Right cardiac atrium (tissue), 5 donors: ENCODE results near the gene PIK3R1. TPM values are rescaled to one million over a fixed set of nuclear protein-coding genes. Genes with fewer than 3 reads are reported as not detected.

Source experiments
- ATAC-seq, 2 donors: fragments of 200-7000 bp; cut with Tn5 transposase; one replicate each; pipeline versions ENCODE4 v1.8.0 to v1.9.1; 2020; ENCODE audit warnings: moderate library complexity in 2 of 2, mild to moderate bottlenecking in 1 of 2
- DNase-seq, 3 donors: peaks; one replicate each; pipeline ENCODE4 v3.0.0-alpha.2; 2020
- H3K27ac ChIP-seq: one replicate; pipeline ENCODE4 v1.5.1; 2013; ENCODE audit warnings: mild to moderate bottlenecking, low read length, control low read depth, moderate library complexity
- H3K27me3 ChIP-seq: one replicate; pipeline ENCODE4 v1.6.1; 2013; ENCODE audit not compliant: control insufficient read depth, insufficient read depth
- H3K4me1 ChIP-seq: one replicate; pipeline ENCODE4 v1.6.1; 2013; ENCODE audit warnings: low read length; ENCODE audit not compliant: control insufficient read depth, insufficient read depth
- H3K4me3 ChIP-seq: one replicate; pipeline ENCODE4 v1.5.1; 2013; ENCODE audit warnings: low read length, control low read depth
- H3K9me3 ChIP-seq: one replicate; pipeline ENCODE4 v1.6.1; 2013; ENCODE audit warnings: low read length; ENCODE audit not compliant: control insufficient read depth
- WGBS: extraction: QIAGEN DNeasy Blood & Tissue Kit; methylation state at CpG from one replicate; pipeline ENCODE4 v1.1.7; 2013; 5-methylcytosine and 5-hydroxymethylcytosine counted together
- intact Hi-C, 4 donors: fragments of 100-400 bp; cut with DNase I; formaldehyde crosslinking; loops; one replicate each; pipeline versions ENCODE4 v1.11.0 to v1.14.0; 2022 to 2023
- polyA plus RNA-seq: library from polyadenylated mRNA; stranded (reverse); fragments of 200-250 nt; gene quantifications from one replicate; pipeline ENCODE4 v1.2.3, GENCODE V29; 2013
- total RNA-seq, 4 donors: library from RNA; stranded (reverse); fragmentation: NEBNext Ultra II Directional; extraction: Animal tissue kit (Norgen Biotek cat#: 25700); gene quantifications; one replicate each; pipeline ENCODE4 v1.2.1, GENCODE V29; 2021
- donor health status: healthy with polysubstance abuse.
- donor health status: DM: no; HTN: yes; CAD: no.
- donor health status: DM: no; HTN: no; CAD: no.
- donor health status: DM: no; HTN: yes; CAD: no; lungs with severe emphysema.
- donor health status: DM: yes; HTN: yes; CAD: no.

Gene PIK3R1
- total and polyA plus RNA-seq, 5 donors = 29.7 to 170 (median 105) TPM

DNA sequence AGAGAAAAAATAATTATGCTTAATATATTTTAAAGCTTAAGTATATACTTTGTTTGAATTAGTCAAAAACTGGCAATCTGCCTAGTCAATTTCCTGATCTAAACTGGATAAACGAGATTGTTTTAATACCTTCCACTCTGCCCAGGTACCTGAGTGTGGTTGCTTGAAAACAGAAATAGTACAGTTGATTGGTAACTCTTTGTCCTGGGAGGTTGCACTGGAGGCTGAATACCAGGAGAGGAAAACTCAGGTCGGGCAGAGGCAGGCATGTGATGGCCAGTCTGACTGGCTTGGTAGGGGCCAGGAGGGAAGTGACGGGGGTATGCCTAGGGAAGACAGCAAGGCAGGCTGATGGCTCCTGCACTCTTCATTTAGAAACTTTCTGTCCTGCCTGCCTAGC lies 80.2 kb downstream of the PIK3R1 start:
- H3K27me3 ChIP-seq = no peaks in the 10 kb centered on the region
- 76% methylated on average over 3 of the region's 3 CpGs for WGBS
- no peaks in the 10 kb centered on the region for H3K4me1 ChIP-seq
- H3K9me3 ChIP-seq = no peaks in the 10 kb centered on the region
- no peak overlapping the region for H3K4me3 ChIP-seq
- intact Hi-C loops = loop anchor here in 1 of 4 donors (10.0 kb wide), 1 partner anchor 249 kb away; no protein-coding TSS in a partner anchor
- no peak for DNase-seq
- no peak overlapping the region for H3K27ac ChIP-seq
- ATAC-seq = no peak

- intact Hi-C loops = loop anchor here in 1 of 4 donors (10.0 kb wide), 1 partner anchor 248 kb away; no protein-coding TSS in a partner anchor
- Histone ChIP-seq H3K27me3 (no peaks in the 10 kb centered on the region), H3K4me1 (no peaks in the 10 kb centered on the region), H3K9me3 (no peaks in the 10 kb centered on the region), H3K4me3 (no peak overlapping the region), H3K27ac (no peak overlapping the region)
- ATAC-seq (no peak), DNase-seq (no peak)
- 81% methylated on average over 1 of the region's 1 CpG for WGBS
Measured at GRCh38 chr5:68296895-68297294, 81.3 kb downstream of the PIK3R1 start.

- H3K9me3 ChIP-seq = no peaks in the 10 kb centered on the region
- H3K27me3 ChIP-seq = no peaks in the 10 kb centered on the region
- no peak overlapping the region for H3K27ac ChIP-seq
- DNase-seq (no peak), ATAC-seq (no peak)
- intact Hi-C loops = loop anchor here in 1 of 4 donors (10.0 kb wide), 1 partner anchor 247 kb away; no protein-coding TSS in a partner anchor
- no peak overlapping the region for H3K4me3 ChIP-seq
- peaks cover under 1% of the 10 kb centered on the region for H3K4me1 ChIP-seq
- 74% methylated on average over 4 of the region's 4 CpGs for WGBS
Measured at GRCh38 chr5:68297656-68298055, 82.1 kb downstream of the PIK3R1 start.

DNA sequence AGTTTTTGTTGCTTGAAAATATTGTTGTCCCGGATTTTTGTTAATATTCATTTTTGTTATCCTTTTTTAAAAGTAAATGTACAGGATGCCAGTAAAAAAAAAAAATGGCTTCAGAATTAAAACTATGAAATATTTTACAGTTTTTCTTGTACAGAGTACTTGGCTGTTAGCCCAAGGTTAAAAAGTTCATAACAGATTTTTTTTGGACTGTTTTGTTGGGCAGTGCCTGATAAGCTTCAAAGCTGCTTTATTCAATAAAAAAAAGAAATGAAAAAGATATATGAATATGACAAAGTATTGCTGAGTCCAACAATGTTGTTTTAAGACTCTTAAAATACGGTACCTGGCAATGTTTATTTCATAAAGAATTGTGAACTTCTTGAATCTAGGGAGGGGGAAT lies 82.9 kb downstream of the PIK3R1 start:
- whole genome bisulfite sequencing = 75% methylated on average over 2 of the region's 2 CpGs
- Histone ChIP-seq H3K4me3 (no peak overlapping the region), H3K27ac (no peak overlapping the region), H3K27me3 (no peaks in the 10 kb centered on the region), H3K4me1 (peaks cover 3% of the 10 kb centered on the region), H3K9me3 (no peaks in the 10 kb centered on the region)
- ATAC-seq (no peak), DNase-seq (no peak)
- intact Hi-C loops = loop anchor here in 1 of 4 donors (10.0 kb wide), 1 partner anchor 246 kb away; no protein-coding TSS in a partner anchor

GRCh38 chr5:68299105-68299504 lies 83.5 kb downstream of the PIK3R1 start:
- 50% methylated on average over 4 of the region's 4 CpGs for WGBS

GRCh38 chr5:68299575-68299974 lies 84.0 kb downstream of the PIK3R1 start:
- H3K9me3 ChIP-seq = no peaks in the 10 kb centered on the region
- no peaks in the 10 kb centered on the region for H3K27me3 ChIP-seq
- intact Hi-C loops = loop anchor here in 1 of 4 donors (10.0 kb wide), 1 partner anchor 245 kb away; no protein-coding TSS in a partner anchor
- 93% methylated on average over 3 of the region's 3 CpGs for WGBS
- no peak overlapping the region for H3K27ac ChIP-seq
- peaks cover 3% of the 10 kb centered on the region for H3K4me1 ChIP-seq
- DNase-seq = no peak
- H3K4me3 ChIP-seq = no peak overlapping the region
- ATAC-seq = no peak

More at GRCh38 chr5:68299105-68299504, 83.5 kb downstream of the PIK3R1 start:
- Histone ChIP-seq H3K27ac (no peak overlapping the region), H3K4me1 (peaks cover 3% of the 10 kb centered on the region), H3K4me3 (no peak overlapping the region), H3K9me3 (no peaks in the 10 kb centered on the region), H3K27me3 (no peaks in the 10 kb centered on the region)
- ATAC-seq = no peak
- intact Hi-C loops = loop anchor here in 1 of 4 donors (10.0 kb wide), 1 partner anchor 246 kb away; no protein-coding TSS in a partner anchor
- no peak for DNase-seq

GRCh38 chr5:68303038-68303738 lies 87.6 kb downstream of the PIK3R1 start:
- Histone ChIP-seq H3K4me3 (no peak overlapping the region), H3K4me1 (peaks cover 3% of the 10 kb centered on the region), H3K9me3 (no peaks in the 10 kb centered on the region), H3K27ac (no peak overlapping the region), H3K27me3 (no peaks in the 10 kb centered on the region)
- intact Hi-C loops = no loop called here
- ATAC-seq = peak; percentile 15 to 34
- DNase-seq = no peak
- 66% methylated on average over 3 of the region's 3 CpGs for WGBS

GRCh38 chr5:68303754-68304420 lies 88.3 kb downstream of the PIK3R1 start:
- H3K27ac ChIP-seq = no peak overlapping the region
- H3K4me1 ChIP-seq = peaks cover 3% of the 10 kb centered on the region
- 57% methylated on average over 4 of the region's 4 CpGs for WGBS
- peak; percentile 59 to 64 for ATAC-seq
- no peak for DNase-seq
- H3K27me3 ChIP-seq = no peaks in the 10 kb centered on the region
- intact Hi-C loops = no loop called here
- H3K4me3 ChIP-seq = no peak overlapping the region
- no peaks in the 10 kb centered on the region for H3K9me3 ChIP-seq

GRCh38 chr5:68304421-68305052 lies 89.0 kb downstream of the PIK3R1 start:
- Histone ChIP-seq H3K4me3 (no peak overlapping the region), H3K4me1 (peaks cover 3% of the 10 kb centered on the region), H3K27ac (no peak overlapping the region), H3K9me3 (no peaks in the 10 kb centered on the region), H3K27me3 (no peaks in the 10 kb centered on the region)
- ATAC-seq = peak in 1 of 2 donors; percentile 21
- DNase-seq = no peak
- intact Hi-C loops = no loop called here
- WGBS = 74% methylated on average over 3 of the region's 3 CpGs

DNA sequence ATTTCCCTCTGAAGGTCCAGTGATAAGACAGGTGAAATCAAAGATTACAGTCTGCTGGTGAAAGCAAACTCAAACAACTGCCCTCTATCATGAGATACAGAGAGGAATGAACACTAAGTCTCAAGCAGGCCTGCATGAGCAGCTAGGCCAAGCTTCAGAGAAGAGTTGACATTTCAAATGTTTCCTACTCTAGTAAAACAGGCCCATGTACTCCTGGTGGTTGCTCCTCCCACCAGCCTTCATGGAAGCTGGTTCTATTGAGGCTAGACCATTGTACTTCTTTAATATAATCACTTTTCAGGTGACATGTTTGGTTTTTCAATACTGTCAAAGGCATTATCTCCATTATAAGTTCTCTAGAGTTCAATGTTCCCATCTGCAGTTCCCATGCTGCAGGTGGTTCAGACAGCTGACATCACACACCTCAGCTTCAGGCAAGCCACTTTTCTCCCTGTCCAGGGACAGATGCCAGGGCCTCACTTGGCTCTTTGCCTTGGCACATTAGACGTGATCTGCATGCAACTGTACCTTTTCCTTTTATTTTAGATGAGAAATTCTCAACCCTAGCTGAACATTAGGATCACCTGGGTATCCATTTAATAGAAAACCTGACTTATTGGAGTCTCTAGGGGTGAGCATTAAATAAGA lies 89.8 kb downstream of the PIK3R1 start:
- no peak for ATAC-seq

More for the DNA sequence above, 89.8 kb downstream of the PIK3R1 start:
- WGBS = 35% methylated on average over 1 of the region's 1 CpG
- Histone ChIP-seq H3K9me3 (no peaks in the 10 kb centered on the region), H3K4me3 (no peak overlapping the region), H3K27ac (no peak overlapping the region), H3K4me1 (peaks cover 3% of the 10 kb centered on the region), H3K27me3 (no peaks in the 10 kb centered on the region)
- no peak for DNase-seq
- intact Hi-C loops = no loop called here
